ENCODE results near the gene EFNA5. TPM values are rescaled to one million over a fixed set of nuclear protein-coding genes. Genes with fewer than 3 reads are reported as not detected.

The EFNA5 gene
- total and polyA plus RNA-seq, 10 of the 15 experiments (the other 5 are each of a cell fraction or from before 2014, with no cell fraction given), result 0.19 to 12.6 (median 3.9) TPM

DNA sequence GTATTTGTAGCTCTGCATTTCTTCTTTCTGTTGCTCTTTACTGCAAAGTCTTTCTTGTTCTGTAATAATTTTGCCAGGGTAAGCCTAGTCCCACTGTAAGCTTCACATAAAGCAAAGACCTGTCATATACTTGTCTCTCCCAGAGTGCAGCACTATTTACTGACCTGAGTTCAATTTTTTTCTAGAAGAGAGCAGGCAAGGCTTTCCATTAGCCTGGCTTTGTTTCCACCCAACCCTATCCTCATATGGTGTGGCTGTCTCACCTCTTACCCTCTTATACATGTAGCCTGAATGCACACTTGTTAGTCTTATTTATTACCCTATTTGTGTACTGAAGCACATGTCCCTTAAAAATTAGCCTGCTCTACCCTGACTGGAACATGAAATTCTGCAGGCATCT lies 170.4 kb downstream of the EFNA5 start (continued):
- TF ChIP-seq MLLT1 (IDR thresholded peaks at IDR 0.05), result no peak

DNA sequence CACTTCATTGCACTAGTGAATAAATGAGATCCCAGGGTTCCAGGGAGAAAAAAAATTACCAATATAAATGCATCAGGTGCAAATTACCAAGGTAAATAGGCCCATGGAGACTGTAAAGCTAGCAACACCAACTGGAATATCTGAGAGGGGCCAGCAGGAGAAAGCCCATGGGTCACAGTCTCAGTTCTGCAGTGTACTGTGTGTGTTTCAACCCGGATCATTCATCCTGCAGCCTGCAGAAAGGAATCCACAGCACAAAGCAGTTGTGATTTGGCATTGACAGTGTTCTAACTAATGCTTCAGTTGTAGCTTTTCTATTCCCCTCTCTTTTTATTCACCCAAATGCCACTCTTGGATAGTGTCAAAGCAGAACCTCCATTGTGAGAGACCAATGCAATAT lies 171.0 kb downstream of the EFNA5 start:
- H3K9me3 ChIP-seq (replicated peaks; ENCODE audit: control insufficient read depth, insufficient read depth, low read length), result no peaks in the 10 kb centered on the region; the same call in 1 of the 3 replicates
- H3K4me3 ChIP-seq, result no peak overlapping the region
- CTCF ChIA-PET, result interaction anchor here (1.4 kb wide), 1 partner anchor 251 kb away, joined by 3 read pairs; no protein-coding TSS in a partner anchor
- H3K27ac ChIP-seq (ENCODE audit: control insufficient read depth, insufficient read depth), result no peak overlapping the region
- H4K20me1 ChIP-seq (ENCODE audit: control insufficient read depth, insufficient read depth), result no peaks in the 10 kb centered on the region
- DNase-seq (ENCODE audit: low read depth, low spot score), result no peak
- SMC1A ChIA-PET (ENCODE audit: uncharacterized antibody, unreplicated experiment), result interaction anchor here (0.8 to 1.2 kb wide), 3 partner anchors 25 to 78 kb away, joined by 3 to 4 read pairs (median 3); no protein-coding TSS in a partner anchor
- intact Hi-C loops (cut with micrococcal nuclease; ENCODE audit: unreplicated experiment) (no loop called here), in situ Hi-C loops (cut with MboI) (no loop called here)
- no TSS peak for BruUV-seq (replicated peaks)
- H3K9ac ChIP-seq (ENCODE audit: control insufficient read depth, insufficient read depth, low read length), result no peak overlapping the region
- no peak for ATAC-seq
- no peak overlapping the region for H3K4me2 ChIP-seq (ENCODE audit: control insufficient read depth, insufficient read depth)
- H3K27me3 ChIP-seq (replicated peaks in 1 of 2; ENCODE audit: control insufficient read depth in 2 of 2, insufficient read depth in 2 of 2, low read length in 1 of 2), result no peaks in the 10 kb centered on the region
- POLR2A ChIA-PET, result no interaction called here
- no peak overlapping the region for H2AFZ ChIP-seq (ENCODE audit: control insufficient read depth, low read depth, low read length)
- RAD21 ChIA-PET (ENCODE audit: unreplicated experiment), result no interaction called here
- 0 out of 2 replicates have a peak, but pooled peaks cover 2% of the 10 kb centered on the region for H3K79me2 ChIP-seq (ENCODE audit: control insufficient read depth, insufficient read depth, low read length)
- no peaks in the 10 kb centered on the region for H3K4me1 ChIP-seq (ENCODE audit: control insufficient read depth, insufficient read depth, low read length)
- 0% methylated on average over 1 of the region's 1 CpG for WGBS (ENCODE audit: insufficient coverage, insufficient replicate concordance, low lambda C conversion rate, missing lambda C conversion rate)
- FAIRE-seq, result no peak
- no peaks in the 10 kb centered on the region; a peak in 1 of 4 replicates for H3K36me3 ChIP-seq (ENCODE audit: control insufficient read depth in 2 of 2, insufficient read depth in 2 of 2, low read length in 1 of 2)
- TF ChIP-seq RCOR1 (conservative IDR thresholded peaks at IDR 0.05; ENCODE audit: low read depth, low read length) (no peak), TCF3 (IDR thresholded peaks at IDR 0.05; ENCODE audit: borderline replicate concordance, insufficient read depth, low read depth, low read length) (no peak), POLR2AphosphoS5 (IDR thresholded peaks at IDR 0.05; ENCODE audit: low read length) (no peak), CTCF (IDR thresholded peaks at IDR 0.05 in 2 of 3, conservative IDR thresholded peaks at IDR 0.05 in 1 of 3; ENCODE audit: control insufficient read depth in 2 of 3, extremely low read depth in 1 of 3, insufficient read depth in 1 of 3, low read depth in 3 of 3, low read length in 3 of 3) (no peak), KAT2A (conservative IDR thresholded peaks at IDR 0.05; ENCODE audit: control insufficient read depth, low read depth, low read length) (no peak), POU2F2 (IDR thresholded peaks at IDR 0.05; ENCODE audit: borderline replicate concordance, low read depth, low read length) (no peak), RAD21 (IDR thresholded peaks at IDR 0.05; ENCODE audit: insufficient read depth, low read depth, low read length) (no peak), SMC3 (IDR thresholded peaks at IDR 0.05; ENCODE audit: borderline replicate concordance, low read length) (no peak), ZNF274 (IDR thresholded peaks at IDR 0.05; ENCODE audit: insufficient read depth, insufficient read length) (no peak), STAT1 (conservative IDR thresholded peaks at IDR 0.05) (no peak), BHLHE40 (IDR thresholded peaks at IDR 0.05; ENCODE audit: borderline replicate concordance in 1 of 2, low read depth in 2 of 2, low read length in 1 of 2) (no peak), NR2C1 (IDR thresholded peaks at IDR 0.05) (no peak), SIX5 (IDR thresholded peaks at IDR 0.05; ENCODE audit: low read depth, low read length, severe bottlenecking) (no peak), LARP7 (IDR thresholded peaks at IDR 0.05) (no peak), SRF (IDR thresholded peaks at IDR 0.05; ENCODE audit: low read depth in 2 of 2, low read length in 2 of 2) (no peak), SMAD5 (IDR thresholded peaks at IDR 0.05; ENCODE audit: low read depth) (no peak), KLF5 (IDR thresholded peaks at IDR 0.05; ENCODE audit: partially characterized antibody) (no peak), ZNF207 (IDR thresholded peaks at IDR 0.05; ENCODE audit: borderline replicate concordance) (no peak), MTA3 (IDR thresholded peaks at IDR 0.05; ENCODE audit: borderline replicate concordance, low read length) (no peak)
- TF ChIP-seq, protein P1, sequence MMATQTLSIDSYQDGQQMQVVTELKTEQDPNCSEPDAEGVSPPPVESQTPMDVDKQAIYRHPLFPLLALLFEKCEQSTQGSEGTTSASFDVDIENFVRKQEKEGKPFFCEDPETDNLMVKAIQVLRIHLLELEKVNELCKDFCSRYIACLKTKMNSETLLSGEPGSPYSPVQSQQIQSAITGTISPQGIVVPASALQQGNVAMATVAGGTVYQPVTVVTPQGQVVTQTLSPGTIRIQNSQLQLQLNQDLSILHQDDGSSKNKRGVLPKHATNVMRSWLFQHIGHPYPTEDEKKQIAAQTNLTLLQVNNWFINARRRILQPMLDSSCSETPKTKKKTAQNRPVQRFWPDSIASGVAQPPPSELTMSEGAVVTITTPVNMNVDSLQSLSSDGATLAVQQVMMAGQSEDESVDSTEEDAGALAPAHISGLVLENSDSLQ (IDR thresholded peaks at IDR 0.05), result no peak
